ENCODE measurements around the gene GJC2.

The GJC2 gene

DNA sequence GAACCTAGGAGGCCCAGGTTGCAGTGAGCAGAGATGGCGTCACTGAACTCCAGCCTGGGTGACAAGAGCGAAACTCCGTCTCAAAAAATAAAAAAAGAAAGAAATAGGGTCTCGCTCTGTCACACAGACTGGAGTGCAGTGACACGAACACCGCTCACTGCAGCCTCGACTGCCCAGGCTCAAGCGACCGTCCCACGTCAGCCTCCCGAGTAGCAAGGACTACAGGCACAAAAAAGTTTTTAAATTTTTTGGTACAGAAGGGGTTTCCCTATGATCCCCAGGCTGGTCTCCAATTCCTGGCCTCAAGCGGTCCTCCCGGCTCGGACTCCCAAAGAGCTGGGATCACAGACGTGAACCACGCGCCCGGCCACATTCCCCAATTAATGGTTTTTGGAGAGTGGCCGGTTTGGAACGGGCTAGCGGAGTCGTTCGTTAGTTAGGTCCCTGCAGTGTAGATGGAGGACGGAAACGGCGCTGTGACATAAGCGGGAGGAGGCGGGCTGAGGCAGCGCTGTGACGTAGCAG, 10.3 kb upstream of the GJC2 start:
- no peaks in the 10 kb centered on the region for H3K9me3 ChIP-seq (ENCODE audit: control insufficient read depth, insufficient read depth, low read length)
- no peak overlapping the region for H3K27ac ChIP-seq (ENCODE audit: low read length)
- no peaks in the 10 kb centered on the region for H3K27me3 ChIP-seq (ENCODE audit: control insufficient read depth, insufficient read depth, low read length)
- H3K36me3 ChIP-seq (ENCODE audit: control insufficient read depth, insufficient read depth, low read length), result no peaks in the 10 kb centered on the region; the same call in 1 of the 2 replicates
- no peaks in the 10 kb centered on the region; the same call in 1 of the 2 replicates for H3K4me1 ChIP-seq (ENCODE audit: control insufficient read depth, insufficient read depth, low read length)
- no CpG with 5 or more reads among the region's 30 CpGs for WGBS (ENCODE audit: insufficient coverage, insufficient read length)
- H3K4me3 ChIP-seq (ENCODE audit: low read length), result peak overlapping the region; percentile 91; the same call in 1 of the 2 replicates
- no peak for DNase-seq (ENCODE audit: low read depth, low spot score)

DNA sequence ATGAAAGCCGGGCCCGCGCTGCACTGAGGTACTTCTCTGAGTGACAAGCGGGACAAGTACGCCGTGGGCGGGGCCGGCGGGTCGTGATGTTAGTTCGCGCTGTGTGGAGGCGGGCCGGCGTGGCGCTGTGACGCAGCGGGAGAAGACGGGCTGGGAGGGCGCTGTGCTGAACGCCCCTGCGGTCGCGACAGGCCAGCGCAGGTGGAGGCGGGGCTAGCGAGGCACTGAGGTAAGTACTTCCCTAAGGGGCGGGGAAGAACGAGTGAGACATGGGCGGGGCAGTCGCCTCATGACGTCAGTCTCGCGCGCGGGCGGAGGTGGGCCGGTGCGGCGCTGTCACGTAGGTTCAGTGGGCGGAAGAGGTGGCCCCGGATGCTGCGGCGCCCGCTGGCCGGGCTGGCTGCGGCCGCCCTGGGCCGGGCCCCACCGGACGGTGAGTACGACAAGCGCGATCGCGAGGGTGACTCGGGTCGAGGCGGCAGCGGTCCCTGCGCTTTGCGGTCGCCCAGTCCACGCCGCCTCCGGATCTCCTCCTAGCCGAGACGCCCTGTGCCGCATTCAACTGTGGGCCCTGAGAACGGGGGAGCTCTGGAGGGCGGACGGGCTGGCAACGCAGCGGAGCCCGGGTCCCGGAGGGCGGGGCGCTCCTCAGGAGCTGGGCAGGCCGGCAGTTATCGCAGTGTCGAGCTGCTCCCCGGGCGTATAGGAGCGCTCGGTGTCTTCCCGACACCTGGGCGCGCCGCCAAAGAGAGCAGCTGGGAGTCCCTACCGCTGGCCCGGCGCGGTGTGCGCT, 9.6 kb upstream of the GJC2 start, which contains the start of gene GUK1:
TSS of gene GUK1 (plus strand) at position 349 of the 793 bp plus-strand sequence. CDS start at position 373, 24 bp downstream.
- Histone ChIP-seq H3K4me1 (ENCODE audit: control insufficient read depth, insufficient read depth, low read length) (no peaks in the 10 kb centered on the region; the same call in 1 of the 2 replicates), H3K27ac (ENCODE audit: low read length) (no peak within 1 kb of the TSS), H3K9me3 (ENCODE audit: control insufficient read depth, insufficient read depth, low read length) (no peaks in the 10 kb centered on the region), H3K4me3 (ENCODE audit: low read length) (peak within 1 kb of the TSS; percentile 91), H3K36me3 (ENCODE audit: control insufficient read depth, insufficient read depth, low read length) (no peaks in the 10 kb centered on the region; the same call in 1 of the 2 replicates), H3K27me3 (ENCODE audit: control insufficient read depth, insufficient read depth, low read length) (no peaks in the 10 kb centered on the region)
- peak; percentile 97 for DNase-seq (ENCODE audit: low read depth, low spot score)
- no CpG with 5 or more reads among the region's 95 CpGs for WGBS (ENCODE audit: insufficient coverage, insufficient read length)

- Histone ChIP-seq H3K4me3 (ENCODE audit: low read length) (peak overlapping the region; percentile 91), H3K36me3 (ENCODE audit: control insufficient read depth, insufficient read depth, low read length) (no peaks in the 10 kb centered on the region; the same call in 1 of the 2 replicates), H3K27me3 (ENCODE audit: control insufficient read depth, insufficient read depth, low read length) (no peaks in the 10 kb centered on the region), H3K27ac (ENCODE audit: low read length) (no peak overlapping the region), H3K4me1 (ENCODE audit: control insufficient read depth, insufficient read depth, low read length) (no peaks in the 10 kb centered on the region; the same call in 1 of the 2 replicates), H3K9me3 (ENCODE audit: control insufficient read depth, insufficient read depth, low read length) (no peaks in the 10 kb centered on the region)
- no peak for DNase-seq (ENCODE audit: low read depth, low spot score)
- no CpG with 5 or more reads among the region's 25 CpGs for WGBS (ENCODE audit: insufficient coverage, insufficient read length)
These were observed 9.0 kb upstream of the GJC2 start for GRCh38 chr1:228140724-228141225.

- H3K4me3 ChIP-seq (ENCODE audit: low read length), result peak overlapping the region; percentile 91; the same call in 1 of the 2 replicates
- no CpG with 5 or more reads among the region's 27 CpGs for WGBS (ENCODE audit: insufficient coverage, insufficient read length)
- no peaks in the 10 kb centered on the region for H3K9me3 ChIP-seq (ENCODE audit: control insufficient read depth, insufficient read depth, low read length)
- H3K27ac ChIP-seq (ENCODE audit: low read length), result no peak overlapping the region
- no peaks in the 10 kb centered on the region; the same call in 1 of the 2 replicates for H3K4me1 ChIP-seq (ENCODE audit: control insufficient read depth, insufficient read depth, low read length)
- H3K36me3 ChIP-seq (ENCODE audit: control insufficient read depth, insufficient read depth, low read length), result no peaks in the 10 kb centered on the region; the same call in 1 of the 2 replicates
- no peaks in the 10 kb centered on the region for H3K27me3 ChIP-seq (ENCODE audit: control insufficient read depth, insufficient read depth, low read length)
- DNase-seq (ENCODE audit: low read depth, low spot score), result no peak
These were observed 8.3 kb upstream of the GJC2 start for GRCh38 chr1:228141226-228142044.

DNA sequence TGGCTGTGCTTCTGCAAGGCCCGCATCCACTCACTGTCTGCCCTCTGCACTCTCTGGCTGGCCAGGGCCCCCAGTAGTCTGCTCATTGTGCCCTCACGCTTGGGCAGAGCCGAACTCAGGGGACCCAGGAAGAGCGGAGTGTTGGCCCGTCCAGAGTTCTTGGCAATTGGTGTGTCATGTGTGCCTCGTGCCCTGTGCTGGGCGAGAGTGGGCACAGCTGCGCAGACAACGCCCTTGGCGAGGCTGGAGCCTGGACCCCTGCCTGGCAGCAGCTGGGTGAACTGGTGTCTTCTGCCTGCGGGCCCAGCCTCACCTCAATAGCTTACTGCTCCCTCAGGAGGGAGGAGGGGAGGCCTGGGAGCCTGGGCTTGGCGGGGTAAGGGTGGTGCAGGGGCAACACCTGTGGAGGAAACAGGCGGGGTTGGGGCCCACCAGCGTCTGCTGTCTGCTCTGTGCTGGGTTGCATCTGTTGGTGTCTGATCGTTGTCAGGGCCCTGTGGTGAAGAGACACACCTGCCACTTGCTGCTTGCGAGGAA, 7.5 kb upstream of the GJC2 start:
- Histone ChIP-seq H3K4me3 (ENCODE audit: low read length) (no peak overlapping the region), H3K36me3 (ENCODE audit: control insufficient read depth, insufficient read depth, low read length) (peaks cover 5% of the 10 kb centered on the region; the same call in 1 of the 2 replicates), H3K27me3 (ENCODE audit: control insufficient read depth, insufficient read depth, low read length) (no peaks in the 10 kb centered on the region), H3K27ac (ENCODE audit: low read length) (no peak overlapping the region), H3K4me1 (ENCODE audit: control insufficient read depth, insufficient read depth, low read length) (no peaks in the 10 kb centered on the region; the same call in 1 of the 2 replicates), H3K9me3 (ENCODE audit: control insufficient read depth, insufficient read depth, low read length) (no peaks in the 10 kb centered on the region)
- no peak for DNase-seq (ENCODE audit: low read depth, low spot score)
- WGBS (ENCODE audit: insufficient coverage, insufficient read length), result no CpG with 5 or more reads among the region's 16 CpGs

DNA sequence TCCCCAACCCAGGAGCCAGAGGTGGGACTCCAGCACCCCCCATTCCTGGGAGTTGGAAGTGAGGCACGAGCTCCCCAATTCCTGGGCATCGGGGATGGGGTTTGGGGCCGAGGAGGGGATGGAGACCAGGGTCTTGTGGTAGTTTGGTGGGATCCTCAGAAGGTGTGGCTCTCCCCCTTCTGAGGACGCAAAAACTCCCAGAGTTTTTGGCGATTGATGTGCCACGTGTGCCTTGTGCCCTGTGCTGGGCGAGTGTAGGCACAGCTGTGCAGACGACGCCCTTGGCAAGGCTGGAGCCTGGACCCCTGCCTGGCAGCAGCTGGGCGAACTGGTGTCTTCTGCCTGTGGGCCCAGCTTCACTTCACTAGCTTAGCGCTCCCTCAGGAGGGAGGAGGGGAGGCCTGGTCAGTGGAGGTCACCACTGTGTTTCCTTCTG, 7.0 kb upstream of the GJC2 start:
- WGBS (ENCODE audit: insufficient coverage, insufficient read length), result no CpG with 5 or more reads among the region's 11 CpGs
- no peak overlapping the region for H3K27ac ChIP-seq (ENCODE audit: low read length)
- no peak overlapping the region for H3K4me3 ChIP-seq (ENCODE audit: low read length)
- no peak for DNase-seq (ENCODE audit: low read depth, low spot score)
- peaks cover 5% of the 10 kb centered on the region; the same call in 1 of the 2 replicates for H3K36me3 ChIP-seq (ENCODE audit: control insufficient read depth, insufficient read depth, low read length)
- no peaks in the 10 kb centered on the region for H3K27me3 ChIP-seq (ENCODE audit: control insufficient read depth, insufficient read depth, low read length)
- no peaks in the 10 kb centered on the region for H3K9me3 ChIP-seq (ENCODE audit: control insufficient read depth, insufficient read depth, low read length)
- no peaks in the 10 kb centered on the region; the same call in 1 of the 2 replicates for H3K4me1 ChIP-seq (ENCODE audit: control insufficient read depth, insufficient read depth, low read length)

GRCh38 chr1:228143480-228144192, 6.1 kb upstream of the GJC2 start:
- no CpG with 5 or more reads among the region's 12 CpGs for WGBS (ENCODE audit: insufficient coverage, insufficient read length)
- Histone ChIP-seq H3K4me3 (ENCODE audit: low read length) (no peak overlapping the region), H3K27ac (ENCODE audit: low read length) (no peak overlapping the region), H3K4me1 (ENCODE audit: control insufficient read depth, insufficient read depth, low read length) (no peaks in the 10 kb centered on the region; the same call in 1 of the 2 replicates), H3K27me3 (ENCODE audit: control insufficient read depth, insufficient read depth, low read length) (no peaks in the 10 kb centered on the region), H3K36me3 (ENCODE audit: control insufficient read depth, insufficient read depth, low read length) (peaks cover 5% of the 10 kb centered on the region; the same call in 1 of the 2 replicates), H3K9me3 (ENCODE audit: control insufficient read depth, insufficient read depth, low read length) (no peaks in the 10 kb centered on the region)
- no peak for DNase-seq (ENCODE audit: low read depth, low spot score)

DNA sequence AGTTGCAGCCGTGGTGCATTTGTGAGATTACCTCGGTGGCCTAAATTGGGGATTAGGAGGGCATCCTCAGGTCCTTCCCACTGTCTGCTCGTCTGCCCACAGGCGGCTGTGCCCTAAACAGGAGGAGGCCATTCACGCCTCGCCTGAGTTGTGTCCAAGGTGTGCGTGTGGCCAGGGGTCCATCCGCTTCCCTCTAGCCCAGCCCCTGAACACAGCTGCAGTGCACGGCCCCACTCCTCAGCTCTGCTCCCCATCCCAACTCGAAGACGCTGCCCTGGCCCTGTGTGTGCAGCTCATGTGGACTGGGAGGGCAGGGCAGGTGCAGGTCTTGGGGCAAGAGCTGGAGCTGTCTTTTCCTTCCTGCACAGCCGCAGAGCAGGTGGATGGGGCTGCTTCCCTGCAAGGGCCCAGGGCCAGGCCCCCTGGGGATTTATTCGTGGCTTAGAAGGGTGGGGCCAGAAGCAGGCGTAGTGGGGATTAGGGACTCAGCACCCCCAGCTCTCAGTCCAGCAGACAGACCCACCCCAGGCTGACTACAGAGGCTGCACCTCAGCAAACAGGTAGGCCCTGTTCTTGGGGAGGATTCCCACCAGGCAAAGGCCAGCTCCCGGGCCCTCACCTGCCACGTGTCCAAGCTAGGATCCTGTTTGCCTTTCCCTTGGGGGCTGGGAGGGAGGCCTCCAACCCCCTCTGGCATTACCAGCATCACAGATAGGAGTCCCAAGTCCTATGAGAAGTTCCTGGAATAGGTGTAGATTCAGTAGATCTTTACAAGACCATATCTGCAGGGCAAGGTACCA, 5.3 kb upstream of the GJC2 start:
- no peak for DNase-seq (ENCODE audit: low read depth, low spot score)
- Histone ChIP-seq H3K36me3 (ENCODE audit: control insufficient read depth, insufficient read depth, low read length) (peaks cover 5% of the 10 kb centered on the region; the same call in 1 of the 2 replicates), H3K9me3 (ENCODE audit: control insufficient read depth, insufficient read depth, low read length) (no peaks in the 10 kb centered on the region), H3K27ac (ENCODE audit: low read length) (no peak overlapping the region), H3K4me3 (ENCODE audit: low read length) (no peak overlapping the region), H3K4me1 (ENCODE audit: control insufficient read depth, insufficient read depth, low read length) (peaks cover 2% of the 10 kb centered on the region), H3K27me3 (ENCODE audit: control insufficient read depth, insufficient read depth, low read length) (no peaks in the 10 kb centered on the region)
- no CpG with 5 or more reads among the region's 16 CpGs for WGBS (ENCODE audit: insufficient coverage, insufficient read length)

DNA sequence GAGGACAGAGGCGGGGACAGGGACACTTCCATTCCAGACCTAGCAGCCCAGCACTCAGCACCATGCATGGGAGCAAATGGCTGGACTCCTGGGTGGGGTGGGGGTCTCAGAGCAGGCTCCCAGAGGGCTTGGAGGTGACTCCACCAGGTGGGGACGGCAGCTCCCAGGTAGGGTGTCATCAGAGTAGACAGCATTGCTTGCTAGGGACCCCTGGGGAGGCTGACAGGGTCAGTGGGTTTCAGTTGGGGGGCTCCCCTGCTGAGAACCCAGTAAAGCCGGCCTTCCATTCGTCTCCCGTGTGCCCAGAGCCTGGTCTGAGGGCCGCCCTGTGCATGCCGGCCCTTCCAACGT, 4.8 kb upstream of the GJC2 start:
- H3K4me1 ChIP-seq (ENCODE audit: control insufficient read depth, insufficient read depth, low read length), result peaks cover 5% of the 10 kb centered on the region
- H3K27me3 ChIP-seq (ENCODE audit: control insufficient read depth, insufficient read depth, low read length), result no peaks in the 10 kb centered on the region
- DNase-seq (ENCODE audit: low read depth, low spot score), result no peak
- no peak overlapping the region for H3K4me3 ChIP-seq (ENCODE audit: low read length)
- no CpG with 5 or more reads among the region's 8 CpGs for WGBS (ENCODE audit: insufficient coverage, insufficient read length)
- peaks cover 5% of the 10 kb centered on the region; the same call in 1 of the 2 replicates for H3K36me3 ChIP-seq (ENCODE audit: control insufficient read depth, insufficient read depth, low read length)
- H3K9me3 ChIP-seq (ENCODE audit: control insufficient read depth, insufficient read depth, low read length), result no peaks in the 10 kb centered on the region
- no peak overlapping the region for H3K27ac ChIP-seq (ENCODE audit: low read length)
